ENCODE data around the gene CREB5. TPM values are rescaled to one million over a fixed set of nuclear protein-coding genes. Genes with fewer than 3 reads are reported as not detected.
"Not testable (repeated sequence)": the region's sequence is repeated elsewhere in the genome, so short reads cannot be mapped to it uniquely, and the experiment has no call there.

The CREB5 gene
- total and polyA plus RNA-seq, 2 donors (not counting 3 experiments of a cell fraction or from before 2014, with no cell fraction given) = 19.6 to 28.4 TPM

- H3K9me1 ChIP-seq (replicated peaks; ENCODE audit: control insufficient read depth, extremely low read depth, insufficient read depth, low read length) = no peaks in the 10 kb centered on the region
- intact Hi-C loops (cut with micrococcal nuclease) (no loop called here), dilution Hi-C loops (cut with MboI; ENCODE audit: extremely low pct_ligation_motif_present, low sequenced_read_pairs) (no loop called here)
- no peak overlapping the region for H3K27ac ChIP-seq (ENCODE audit: insufficient read depth, low read depth, low read length)
- H3K9ac ChIP-seq (replicated peaks; ENCODE audit: extremely low read depth, insufficient read depth, low read length) = no peak overlapping the region
- H3K36me3 ChIP-seq (ENCODE audit: control insufficient read depth in 2 of 2, extremely low read depth in 1 of 2, insufficient read depth in 2 of 2, low read length in 2 of 2) = no peaks in the 10 kb centered on the region
- H3K79me2 ChIP-seq (ENCODE audit: control insufficient read depth, insufficient read depth, low read length) = no peaks in the 10 kb centered on the region
- H3K4me1 ChIP-seq (ENCODE audit: control insufficient read depth, extremely low read depth, insufficient read depth, low read length) = no peaks in the 10 kb centered on the region
- H4K20me1 ChIP-seq (replicated peaks; ENCODE audit: control insufficient read depth, extremely low read depth, insufficient read depth, low read length) = no peaks in the 10 kb centered on the region
- ChIA-PET CTCF (no interaction called here), POLR2A (no interaction called here)
- FAIRE-seq = no peak
- no peak for DNase-seq (ENCODE audit: low read depth, low spot score)
- H3K9me3 ChIP-seq (replicated peaks; ENCODE audit: control insufficient read depth, insufficient read depth, low read length) = no peaks in the 10 kb centered on the region
- BruUV-seq (replicated peaks) = no TSS peak
- no peak overlapping the region for H3K4me3 ChIP-seq (replicated peaks in 1 of 3; ENCODE audit: insufficient read depth in 1 of 3, low read depth in 1 of 3, low read length in 3 of 3)
- no peak overlapping the region for H3K4me2 ChIP-seq (ENCODE audit: insufficient read depth, low read length)
- H3K27me3 ChIP-seq (ENCODE audit: control insufficient read depth in 2 of 2, insufficient read depth in 2 of 2, low read length in 2 of 2) = peaks cover 0 to 4% of the 10 kb centered on the region in 2 experiments
- TF ChIP-seq EZH2 (IDR thresholded peaks at IDR 0.05; ENCODE audit: borderline replicate concordance, low read depth, low read length, severe bottlenecking) = no peak
- no peak for TF ChIP-seq MYC (IDR thresholded peaks at IDR 0.05; ENCODE audit: low read depth, low read length)
- no peak for TF ChIP-seq JUN (IDR thresholded peaks at IDR 0.05; ENCODE audit: borderline replicate concordance, insufficient read depth, insufficient read length, low read depth)
- TF ChIP-seq GATA2 (IDR thresholded peaks at IDR 0.05; ENCODE audit: insufficient read depth, insufficient read length, low read depth, low read length) = no peak
- TF ChIP-seq POLR2A (IDR thresholded peaks at IDR 0.05; ENCODE audit: low read depth, low read length) = no peak
- no peak for TF ChIP-seq CTCF (IDR thresholded peaks at IDR 0.05; ENCODE audit: extremely low read depth in 1 of 2, insufficient read depth in 1 of 2, low read depth in 1 of 2, low read length in 2 of 2)
- no peak for TF ChIP-seq FOS (IDR thresholded peaks at IDR 0.05; ENCODE audit: borderline replicate concordance, insufficient read depth, low read length)
- no peak for TF ChIP-seq POLR2AphosphoS5 (IDR thresholded peaks at IDR 0.05; ENCODE audit: insufficient read depth, low read depth, low read length)
- TF ChIP-seq MAX (IDR thresholded peaks at IDR 0.05; ENCODE audit: insufficient read depth, insufficient read length) = no peak
- no peak overlapping the region for H2AFZ ChIP-seq (ENCODE audit: low read depth, low read length)
Measured at GRCh38 chr7:28597284-28597683, 185.0 kb downstream of the CREB5 start.

GRCh38 chr7:28598037-28598436, 185.7 kb downstream of the CREB5 start:
- H3K4me2 ChIP-seq (ENCODE audit: insufficient read depth, low read length); H3K9me1 ChIP-seq (replicated peaks; ENCODE audit: control insufficient read depth, extremely low read depth, insufficient read depth, low read length); dilution Hi-C loops (cut with MboI; ENCODE audit: extremely low pct_ligation_motif_present, low sequenced_read_pairs); H3K27me3 ChIP-seq (ENCODE audit: control insufficient read depth in 2 of 2, insufficient read depth in 2 of 2, low read length in 2 of 2); H3K9ac ChIP-seq (replicated peaks; ENCODE audit: extremely low read depth, insufficient read depth, low read length); FAIRE-seq; H4K20me1 ChIP-seq (replicated peaks; ENCODE audit: control insufficient read depth, extremely low read depth, insufficient read depth, low read length); H3K4me3 ChIP-seq (replicated peaks in 1 of 3; ENCODE audit: insufficient read depth in 1 of 3, low read depth in 1 of 3, low read length in 3 of 3); BruUV-seq (replicated peaks); H3K79me2 ChIP-seq (ENCODE audit: control insufficient read depth, insufficient read depth, low read length); intact Hi-C loops (cut with micrococcal nuclease); H3K4me1 ChIP-seq (ENCODE audit: control insufficient read depth, extremely low read depth, insufficient read depth, low read length); H3K36me3 ChIP-seq (ENCODE audit: control insufficient read depth in 2 of 2, extremely low read depth in 1 of 2, insufficient read depth in 2 of 2, low read length in 2 of 2); H3K27ac ChIP-seq (ENCODE audit: insufficient read depth, low read depth, low read length); DNase-seq (ENCODE audit: low read depth, low spot score); H2AFZ ChIP-seq (ENCODE audit: low read depth, low read length); H3K9me3 ChIP-seq (replicated peaks; ENCODE audit: control insufficient read depth, insufficient read depth, low read length); POLR2A ChIA-PET: not testable (repeated sequence)
- CTCF ChIA-PET = interaction anchor here (1.4 kb wide), 1 partner anchor 22 kb away, joined by 4 read pairs; no protein-coding TSS in a partner anchor

Data from endothelial cell of umbilical vein (primary cell).